Kidney tubule cell (primary cell): ENCODE results near the gene RNF115.

ENCODE experiments used
- DNase-seq: peaks from one replicate; pipeline ENCODE4 v3.0.0-alpha.2; 2018; ENCODE audit warnings: low spot score

RNF115 gene

GRCh38 chr1:145701306-145701862, 122.5 kb downstream of the RNF115 start:
- no peak for DNase-seq

GRCh38 chr1:145696630-145696960, 127.3 kb downstream of the RNF115 start:
- DNase-seq, result peak; percentile 83

GRCh38 chr1:145695821-145696629, 127.9 kb downstream of the RNF115 start:
- DNase-seq, result no peak

- peak; percentile 92 for DNase-seq
Observed at GRCh38 chr1:145692785-145693443, 131.0 kb downstream of the RNF115 start.

GRCh38 chr1:145690587-145691558, 133.0 kb downstream of the RNF115 start:
- peak; percentile 77 for DNase-seq

- DNase-seq, result peak; percentile 47
Observed at GRCh38 chr1:145689922-145690321, 134.0 kb downstream of the RNF115 start.

- no peak for DNase-seq
Observed at GRCh38 chr1:145688924-145689323, 135.0 kb downstream of the RNF115 start.
